Measurements from ENCODE around the gene PHF20.

Gene PHF20

GRCh38 chr20:35792740-35793139 lies 20.9 kb downstream of the PHF20 start:
- Histone ChIP-seq H3K9ac (ENCODE audit: insufficient read length, low read depth) (no peak overlapping the region), H3K36me3 (ENCODE audit: insufficient read depth, insufficient read length, low read length) (peaks cover 13% of the 10 kb centered on the region), H3K4me3 (ENCODE audit: insufficient read length, low read depth) (no peak overlapping the region), H3K27me3 (ENCODE audit: insufficient read depth, insufficient read length) (no peaks in the 10 kb centered on the region), H3K4me1 (ENCODE audit: insufficient read depth, insufficient read length) (peaks cover 4% of the 10 kb centered on the region), H3K9me3 (ENCODE audit: insufficient read depth, low read length) (no peaks in the 10 kb centered on the region)
- DNase-seq (ENCODE audit: low read depth, low spot score) = no peak
- TF ChIP-seq ZNF274 (IDR thresholded peaks at IDR 0.05; ENCODE audit: low read depth, low read length) (no peak), SUZ12 (IDR thresholded peaks at IDR 0.05; ENCODE audit: extremely low read depth, insufficient read depth, insufficient read length) (no peak), YY1 (IDR thresholded peaks at IDR 0.05; ENCODE audit: insufficient read depth, insufficient read length) (no peak)

- Histone ChIP-seq H3K4me3 (ENCODE audit: insufficient read length, low read depth) (no peak overlapping the region), H3K4me1 (ENCODE audit: insufficient read depth, insufficient read length) (no peaks in the 10 kb centered on the region), H3K9me3 (ENCODE audit: insufficient read depth, low read length) (no peaks in the 10 kb centered on the region), H3K36me3 (ENCODE audit: insufficient read depth, insufficient read length, low read length) (peaks cover 24% of the 10 kb centered on the region), H3K9ac (ENCODE audit: insufficient read length, low read depth) (no peak overlapping the region), H3K27me3 (ENCODE audit: insufficient read depth, insufficient read length) (no peaks in the 10 kb centered on the region)
- no peak for DNase-seq (ENCODE audit: low read depth, low spot score)
- no peak for TF ChIP-seq YY1 (IDR thresholded peaks at IDR 0.05; ENCODE audit: insufficient read depth, insufficient read length)
- TF ChIP-seq SUZ12 (IDR thresholded peaks at IDR 0.05; ENCODE audit: extremely low read depth, insufficient read depth, insufficient read length) = no peak
Measured at GRCh38 chr20:35796571-35796970, 24.8 kb downstream of the PHF20 start.

GRCh38 chr20:35801865-35802264 lies 30.1 kb downstream of the PHF20 start:
- no peak for TF ChIP-seq ZNF274 (IDR thresholded peaks at IDR 0.05; ENCODE audit: low read depth, low read length)
- TF ChIP-seq YY1 (IDR thresholded peaks at IDR 0.05; ENCODE audit: insufficient read depth, insufficient read length) = no peak
- TF ChIP-seq SUZ12 (IDR thresholded peaks at IDR 0.05; ENCODE audit: extremely low read depth, insufficient read depth, insufficient read length) = no peak
- H3K4me3 ChIP-seq (ENCODE audit: insufficient read length, low read depth) = no peak overlapping the region
- H3K27me3 ChIP-seq (ENCODE audit: insufficient read depth, insufficient read length) = no peaks in the 10 kb centered on the region
- H3K4me1 ChIP-seq (ENCODE audit: insufficient read depth, insufficient read length) = no peaks in the 10 kb centered on the region
- DNase-seq (ENCODE audit: low read depth, low spot score) = no peak
- no peak overlapping the region for H3K9ac ChIP-seq (ENCODE audit: insufficient read length, low read depth)
- peaks cover 45% of the 10 kb centered on the region for H3K36me3 ChIP-seq (ENCODE audit: insufficient read depth, insufficient read length, low read length)
- no peaks in the 10 kb centered on the region for H3K9me3 ChIP-seq (ENCODE audit: insufficient read depth, low read length)

GRCh38 chr20:35806075-35806474 lies 34.3 kb downstream of the PHF20 start:
- Histone ChIP-seq H3K4me3 (ENCODE audit: insufficient read length, low read depth) (no peak overlapping the region), H3K9me3 (ENCODE audit: insufficient read depth, low read length) (no peaks in the 10 kb centered on the region), H3K27me3 (ENCODE audit: insufficient read depth, insufficient read length) (no peaks in the 10 kb centered on the region), H3K36me3 (ENCODE audit: insufficient read depth, insufficient read length, low read length) (peaks cover 30% of the 10 kb centered on the region), H3K4me1 (ENCODE audit: insufficient read depth, insufficient read length) (no peaks in the 10 kb centered on the region), H3K9ac (ENCODE audit: insufficient read length, low read depth) (no peak overlapping the region)
- TF ChIP-seq YY1 (IDR thresholded peaks at IDR 0.05; ENCODE audit: insufficient read depth, insufficient read length) (no peak), SUZ12 (IDR thresholded peaks at IDR 0.05; ENCODE audit: extremely low read depth, insufficient read depth, insufficient read length) (no peak), ZNF274 (IDR thresholded peaks at IDR 0.05; ENCODE audit: low read depth, low read length) (no peak)
- DNase-seq (ENCODE audit: low read depth, low spot score) = no peak

- no peaks in the 10 kb centered on the region for H3K27me3 ChIP-seq (ENCODE audit: insufficient read depth, insufficient read length)
- peaks cover 18% of the 10 kb centered on the region for H3K36me3 ChIP-seq (ENCODE audit: insufficient read depth, insufficient read length, low read length)
- no peak for DNase-seq (ENCODE audit: low read depth, low spot score)
- no peaks in the 10 kb centered on the region for H3K4me1 ChIP-seq (ENCODE audit: insufficient read depth, insufficient read length)
- H3K9me3 ChIP-seq (ENCODE audit: insufficient read depth, low read length) = no peaks in the 10 kb centered on the region
- no peak overlapping the region for H3K9ac ChIP-seq (ENCODE audit: insufficient read length, low read depth)
- H3K4me3 ChIP-seq (ENCODE audit: insufficient read length, low read depth) = no peak overlapping the region
- TF ChIP-seq SUZ12 (IDR thresholded peaks at IDR 0.05; ENCODE audit: extremely low read depth, insufficient read depth, insufficient read length) (no peak), ZNF274 (IDR thresholded peaks at IDR 0.05; ENCODE audit: low read depth, low read length) (no peak), YY1 (IDR thresholded peaks at IDR 0.05; ENCODE audit: insufficient read depth, insufficient read length) (no peak)
Measured at GRCh38 chr20:35807877-35808276, 36.1 kb downstream of the PHF20 start.

GRCh38 chr20:35820715-35821114 lies 48.9 kb downstream of the PHF20 start:
- Histone ChIP-seq H3K9me3 (ENCODE audit: insufficient read depth, low read length) (no peaks in the 10 kb centered on the region), H3K4me1 (ENCODE audit: insufficient read depth, insufficient read length) (peaks cover 6% of the 10 kb centered on the region), H3K27me3 (ENCODE audit: insufficient read depth, insufficient read length) (no peaks in the 10 kb centered on the region), H3K36me3 (ENCODE audit: insufficient read depth, insufficient read length, low read length) (peaks cover 5% of the 10 kb centered on the region), H3K4me3 (ENCODE audit: insufficient read length, low read depth) (no peak overlapping the region), H3K9ac (ENCODE audit: insufficient read length, low read depth) (no peak overlapping the region)
- no peak for DNase-seq (ENCODE audit: low read depth, low spot score)
- TF ChIP-seq SUZ12 (IDR thresholded peaks at IDR 0.05; ENCODE audit: extremely low read depth, insufficient read depth, insufficient read length) (no peak), YY1 (IDR thresholded peaks at IDR 0.05; ENCODE audit: insufficient read depth, insufficient read length) (no peak), ZNF274 (IDR thresholded peaks at IDR 0.05; ENCODE audit: low read depth, low read length) (no peak)

- TF ChIP-seq ZNF274 (IDR thresholded peaks at IDR 0.05; ENCODE audit: low read depth, low read length) (no peak), YY1 (IDR thresholded peaks at IDR 0.05; ENCODE audit: insufficient read depth, insufficient read length) (no peak), SUZ12 (IDR thresholded peaks at IDR 0.05; ENCODE audit: extremely low read depth, insufficient read depth, insufficient read length) (no peak)
- no peak for DNase-seq (ENCODE audit: low read depth, low spot score)
- Histone ChIP-seq H3K27me3 (ENCODE audit: insufficient read depth, insufficient read length) (no peaks in the 10 kb centered on the region), H3K9ac (ENCODE audit: insufficient read length, low read depth) (no peak overlapping the region), H3K36me3 (ENCODE audit: insufficient read depth, insufficient read length, low read length) (peaks cover 2% of the 10 kb centered on the region), H3K9me3 (ENCODE audit: insufficient read depth, low read length) (no peaks in the 10 kb centered on the region), H3K4me1 (ENCODE audit: insufficient read depth, insufficient read length) (peaks cover 6% of the 10 kb centered on the region), H3K4me3 (ENCODE audit: insufficient read length, low read depth) (no peak overlapping the region)
Measured at GRCh38 chr20:35821807-35822242, 50.0 kb downstream of the PHF20 start.
